Measurements from ENCODE around the gene OGFR. TPM values are rescaled to one million over a fixed set of nuclear protein-coding genes. Genes with fewer than 3 reads are reported as not detected.
"Not testable (repeated sequence)": the region's sequence is repeated elsewhere in the genome, so short reads cannot be mapped to it uniquely, and the experiment has no call there.

Gene OGFR
- total RNA-seq, 2 donors from 2014 or later, result 42.3 to 52.6 TPM

- no peak for ATAC-seq (replicated peaks)
- no peak overlapping the region for H3K4me3 Mint-ChIP-seq
- no peaks in the 10 kb centered on the region for H3K9me3 Mint-ChIP-seq
- no peaks in the 10 kb centered on the region for H3K4me1 Mint-ChIP-seq
- H3K27me3 Mint-ChIP-seq, result peaks cover 5% of the 10 kb centered on the region
- no peaks in the 10 kb centered on the region for H3K36me3 Mint-ChIP-seq (ENCODE audit: low read depth)
- H3K27ac Mint-ChIP-seq, result no peak overlapping the region
Observed at GRCh38 chr20:62835931-62836861, 31.6 kb downstream of the OGFR start.

GRCh38 chr20:62836967-62837490, 32.4 kb downstream of the OGFR start:
- H3K36me3 Mint-ChIP-seq (ENCODE audit: low read depth), result no peaks in the 10 kb centered on the region
- H3K27me3 Mint-ChIP-seq, result peaks cover 5% of the 10 kb centered on the region
- no peak for ATAC-seq (replicated peaks)
- H3K9me3 Mint-ChIP-seq, result no peaks in the 10 kb centered on the region
- no peaks in the 10 kb centered on the region for H3K4me1 Mint-ChIP-seq
- H3K4me3 Mint-ChIP-seq, result no peak overlapping the region
- H3K27ac Mint-ChIP-seq, result no peak overlapping the region

DNA sequence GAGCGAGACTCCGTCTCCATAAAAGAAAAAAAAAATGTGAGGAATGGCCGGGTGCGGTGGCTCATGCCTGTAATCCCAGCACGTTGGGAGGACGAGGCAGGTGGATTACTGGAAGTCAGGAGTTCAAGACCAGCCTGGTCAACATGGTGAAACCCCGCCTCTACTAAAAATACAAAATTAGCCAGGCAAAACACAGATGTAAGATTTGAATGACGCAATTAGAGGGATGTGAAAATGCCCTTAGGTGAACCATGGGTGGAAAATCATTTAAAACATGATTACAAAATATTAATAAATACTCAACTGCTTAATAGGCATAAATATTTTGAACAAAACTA, 33.1 kb downstream of the OGFR start:
- H3K4me1 Mint-ChIP-seq, result no peaks in the 10 kb centered on the region

GRCh38 chr20:62838128-62838891, 33.7 kb downstream of the OGFR start:
- Mint-ChIP-seq H3K4me3 (no peak overlapping the region), H3K36me3 (ENCODE audit: low read depth) (no peaks in the 10 kb centered on the region), H3K4me1 (no peaks in the 10 kb centered on the region)

More for the DNA sequence above, 33.1 kb downstream of the OGFR start:
- Mint-ChIP-seq H3K27ac (no peak overlapping the region), H3K9me3 (no peaks in the 10 kb centered on the region), H3K27me3 (peaks cover 5% of the 10 kb centered on the region), H3K36me3 (ENCODE audit: low read depth) (no peaks in the 10 kb centered on the region), H3K4me3 (no peak overlapping the region)
- ATAC-seq (replicated peaks), result no peak

DNA sequence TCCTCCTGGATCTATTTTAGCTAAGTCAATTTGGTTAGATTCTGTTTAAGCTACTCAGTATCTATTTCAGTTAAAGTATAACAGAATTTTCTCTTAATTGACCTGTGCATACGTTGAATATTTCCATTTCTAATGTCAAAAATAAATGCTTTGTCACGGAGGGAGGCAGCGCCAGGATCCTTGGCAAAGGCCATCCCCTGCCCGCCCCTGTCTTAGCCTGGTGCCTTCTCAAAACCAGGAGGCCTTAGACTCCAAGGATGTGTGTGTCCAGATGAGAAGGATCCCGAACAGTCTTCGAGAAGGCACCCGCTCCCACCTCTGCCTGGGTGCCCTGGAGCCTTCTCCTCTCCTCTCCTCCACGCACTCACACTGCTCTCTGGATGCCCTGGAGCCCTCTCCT, 34.6 kb downstream of the OGFR start:
- H3K27me3 Mint-ChIP-seq, result peaks cover 5% of the 10 kb centered on the region

More at GRCh38 chr20:62838128-62838891, 33.7 kb downstream of the OGFR start:
- Mint-ChIP-seq H3K9me3 (no peaks in the 10 kb centered on the region), H3K27ac (no peak overlapping the region), H3K27me3 (peaks cover 5% of the 10 kb centered on the region)
- ATAC-seq (replicated peaks), result peak; percentile 62

DNA sequence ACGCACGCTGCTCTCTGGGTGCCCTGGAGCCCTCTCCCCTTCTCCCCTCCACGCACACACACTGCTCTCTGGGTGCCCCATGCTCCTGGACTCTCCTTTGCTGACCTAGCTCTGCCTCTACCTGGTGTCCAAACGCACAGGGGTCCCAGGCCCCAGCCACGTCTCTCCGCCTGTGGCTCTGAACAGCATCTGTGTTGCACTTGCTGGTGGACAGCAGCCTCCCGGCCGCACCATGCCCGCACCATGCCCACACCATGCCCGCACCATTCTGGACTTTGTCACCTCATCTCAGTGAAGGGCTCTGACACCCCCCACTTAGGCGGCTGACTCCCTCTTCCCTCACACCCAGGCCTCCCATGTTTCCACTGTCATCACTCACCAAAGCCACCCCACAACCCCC, 35.2 kb downstream of the OGFR start:
- Mint-ChIP-seq H3K27ac (peak overlapping the region; percentile 52), H3K9me3 (no peaks in the 10 kb centered on the region), H3K4me1 (no peaks in the 10 kb centered on the region), H3K27me3 (peaks cover 5% of the 10 kb centered on the region), H3K36me3 (ENCODE audit: low read depth) (no peaks in the 10 kb centered on the region), H3K4me3 (no peak overlapping the region)
- no peak for ATAC-seq (replicated peaks)

More for the DNA sequence above, 34.6 kb downstream of the OGFR start:
- Mint-ChIP-seq H3K4me3 (no peak overlapping the region), H3K36me3 (ENCODE audit: low read depth) (no peaks in the 10 kb centered on the region), H3K9me3 (no peaks in the 10 kb centered on the region), H3K27ac (no peak overlapping the region), H3K4me1 (no peaks in the 10 kb centered on the region)
- ATAC-seq (replicated peaks), result no peak

DNA sequence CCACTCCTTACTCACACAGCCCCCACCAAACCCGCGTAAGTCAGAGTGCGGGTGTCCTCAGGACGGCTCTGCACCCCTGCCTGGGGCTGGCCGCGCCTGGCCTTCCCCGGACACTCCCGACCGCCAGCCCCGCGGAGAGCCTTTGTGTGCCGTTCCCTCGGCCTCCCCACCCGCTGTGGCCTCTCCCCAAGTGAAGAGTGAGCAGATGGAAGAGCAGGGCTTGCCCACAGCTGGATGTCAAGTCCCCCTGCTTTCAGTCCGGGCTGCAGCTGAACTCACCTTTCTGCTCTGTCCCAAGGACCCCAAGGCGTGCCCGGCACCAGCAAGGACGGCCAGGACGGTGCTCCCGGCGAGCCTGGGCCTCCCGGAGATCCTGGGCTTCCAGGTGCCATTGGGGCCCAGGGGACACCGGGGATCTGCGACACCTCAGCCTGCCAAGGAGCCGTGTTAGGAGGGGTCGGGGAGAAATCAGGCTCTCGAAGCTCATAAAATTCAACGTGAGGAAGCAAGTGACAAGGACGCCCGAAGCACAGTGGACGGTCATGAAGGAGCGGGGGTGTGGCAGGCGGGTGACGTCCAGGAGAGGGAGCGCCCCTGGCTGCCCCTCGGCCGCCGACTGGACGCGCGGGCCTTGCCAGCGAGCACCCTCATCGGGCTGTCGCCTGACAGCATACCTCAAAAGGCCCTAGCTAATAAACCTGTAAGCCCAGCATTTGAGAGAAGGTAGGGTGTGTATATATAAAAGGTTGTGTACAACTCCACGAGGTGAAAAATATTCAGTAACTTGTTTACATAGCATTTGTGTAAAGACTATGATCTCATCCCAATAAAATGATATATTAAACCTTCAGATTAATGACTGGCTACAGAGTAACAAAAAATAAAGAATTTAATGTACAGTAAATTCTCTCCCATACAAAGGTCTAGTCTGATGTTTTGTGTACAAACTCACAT, 35.9 kb downstream of the OGFR start:
- peaks cover 2% of the 10 kb centered on the region for H3K36me3 Mint-ChIP-seq (ENCODE audit: low read depth)
- peaks cover 2% of the 10 kb centered on the region for H3K27me3 Mint-ChIP-seq
- no peak overlapping the region for H3K27ac Mint-ChIP-seq
- no peaks in the 10 kb centered on the region for H3K9me3 Mint-ChIP-seq
- H3K4me1 Mint-ChIP-seq, result no peaks in the 10 kb centered on the region
- no peak for ATAC-seq (replicated peaks)
- H3K4me3 Mint-ChIP-seq, result no peak overlapping the region

GRCh38 chr20:62841705-62842212, 37.1 kb downstream of the OGFR start:
- no peaks in the 10 kb centered on the region for H3K9me3 Mint-ChIP-seq
- H3K27me3 Mint-ChIP-seq, result no peaks in the 10 kb centered on the region
- no peak for ATAC-seq (replicated peaks)
- no peaks in the 10 kb centered on the region for H3K4me1 Mint-ChIP-seq
- H3K27ac Mint-ChIP-seq, result no peak overlapping the region
- H3K36me3 Mint-ChIP-seq (ENCODE audit: low read depth), result peaks cover 13% of the 10 kb centered on the region
- H3K4me3 Mint-ChIP-seq, result no peak overlapping the region

DNA sequence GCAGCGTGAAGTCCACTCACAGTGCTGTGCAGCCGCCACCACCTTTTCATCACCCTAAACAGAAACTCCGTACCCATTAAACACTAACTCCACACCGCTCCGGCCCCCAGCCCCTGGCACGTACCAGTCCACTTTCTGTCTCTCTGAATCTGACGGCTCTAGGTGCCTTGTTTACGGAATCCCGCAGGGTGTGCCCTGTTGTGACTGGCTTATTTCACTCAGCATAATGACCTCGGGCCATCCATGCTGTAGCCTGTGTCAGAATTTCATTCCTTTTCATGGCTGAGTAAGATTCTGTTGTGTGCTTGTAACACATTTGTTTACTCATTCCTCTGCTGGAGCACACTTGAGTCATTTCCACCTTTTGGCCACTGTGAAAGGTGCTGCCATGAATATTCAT, 39.0 kb downstream of the OGFR start:
- H3K4me3 Mint-ChIP-seq, result no peak overlapping the region
- no peaks in the 10 kb centered on the region for H3K4me1 Mint-ChIP-seq
- H3K27me3 Mint-ChIP-seq, result no peaks in the 10 kb centered on the region
- peak; percentile 29 for ATAC-seq (replicated peaks)
- H3K36me3 Mint-ChIP-seq (ENCODE audit: low read depth), result peaks cover 19% of the 10 kb centered on the region
- no peaks in the 10 kb centered on the region for H3K9me3 Mint-ChIP-seq
- H3K27ac Mint-ChIP-seq, result no peak overlapping the region

GRCh38 chr20:62844182-62844581, 39.5 kb downstream of the OGFR start:
- Mint-ChIP-seq H3K4me1 (no peaks in the 10 kb centered on the region), H3K9me3 (no peaks in the 10 kb centered on the region), H3K27ac (no peak overlapping the region), H3K27me3 (no peaks in the 10 kb centered on the region), H3K4me3 (no peak overlapping the region), H3K36me3 (ENCODE audit: low read depth) (peaks cover 19% of the 10 kb centered on the region)
- ATAC-seq (replicated peaks), result no peak

DNA sequence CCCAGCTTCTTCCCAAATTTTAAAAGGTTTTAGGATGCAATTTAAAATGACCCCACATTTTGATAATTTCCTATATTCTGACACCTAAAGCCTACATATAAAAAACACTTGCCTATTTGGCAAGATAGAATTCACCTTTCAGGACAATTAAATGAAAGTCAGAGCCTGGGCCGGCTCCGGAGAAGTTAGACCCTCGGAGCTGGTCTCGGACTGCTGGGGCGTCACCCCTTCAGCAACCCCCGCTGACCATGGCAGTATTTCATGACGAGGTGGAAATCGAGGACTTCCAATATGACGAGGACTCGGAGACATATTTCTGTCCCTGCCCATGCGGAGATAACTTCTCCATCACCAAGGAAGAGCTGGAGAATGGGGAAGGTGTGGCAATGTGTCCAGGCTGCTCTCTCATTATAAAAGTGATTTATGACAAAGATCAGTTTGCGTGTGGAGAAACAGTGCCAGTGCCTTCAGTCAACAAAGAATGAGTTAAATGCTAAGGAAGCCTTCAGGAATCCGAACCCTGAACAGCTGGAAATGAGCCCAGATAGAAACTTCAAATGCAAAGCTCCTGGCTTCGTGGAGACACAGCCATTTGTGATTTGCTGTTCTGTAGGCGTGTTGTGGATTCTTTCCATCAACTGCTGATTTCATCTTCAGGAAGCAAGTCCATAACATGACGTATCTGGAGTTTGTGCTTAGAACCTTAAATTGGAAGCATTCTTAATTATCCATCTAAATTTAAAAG, 41.0 kb downstream of the OGFR start:
- H3K27ac Mint-ChIP-seq, result no peak overlapping the region
- H3K4me1 Mint-ChIP-seq, result no peaks in the 10 kb centered on the region
- H3K9me3 Mint-ChIP-seq, result no peaks in the 10 kb centered on the region
- peaks cover 19% of the 10 kb centered on the region for H3K36me3 Mint-ChIP-seq (ENCODE audit: low read depth)
- ATAC-seq (replicated peaks), result no peak
- no peak overlapping the region for H3K4me3 Mint-ChIP-seq
- H3K27me3 Mint-ChIP-seq, result no peaks in the 10 kb centered on the region

DNA sequence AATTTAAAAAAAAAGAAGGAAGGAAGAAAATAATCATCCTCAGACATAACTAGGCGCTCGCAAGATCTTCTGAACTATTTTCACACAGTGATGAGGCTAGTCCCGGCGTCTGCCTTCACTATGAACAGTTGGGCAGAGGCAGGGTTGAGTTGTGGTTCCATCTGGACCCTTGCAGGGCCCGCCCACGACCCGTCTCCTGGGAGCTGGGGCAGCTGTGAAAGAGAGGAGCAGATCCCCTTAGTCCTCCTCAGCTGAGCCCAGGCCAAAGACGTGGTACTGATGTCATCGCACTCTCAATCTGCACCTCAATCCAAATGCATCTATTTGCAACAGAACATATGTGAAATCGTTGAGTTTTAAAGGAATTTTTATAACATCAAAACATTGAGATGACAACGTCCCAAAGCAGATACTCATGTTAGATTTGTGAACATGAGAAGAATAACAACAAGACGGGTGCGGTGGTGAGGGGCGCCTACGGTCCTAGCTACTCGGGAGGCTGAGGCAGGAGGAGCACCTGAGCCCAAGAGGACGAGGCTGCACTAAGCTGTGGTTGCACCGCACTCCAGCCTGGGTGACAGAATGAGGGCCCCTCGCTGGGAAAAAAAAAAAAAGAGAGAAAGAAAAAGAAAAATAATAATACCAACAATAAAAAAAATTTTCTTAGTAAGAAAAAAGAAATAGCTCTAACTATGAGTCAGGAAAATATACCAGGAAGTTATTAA, 41.7 kb downstream of the OGFR start:
- no peak for ATAC-seq (replicated peaks)
- Mint-ChIP-seq H3K27me3 (no peaks in the 10 kb centered on the region), H3K9me3 (no peaks in the 10 kb centered on the region), H3K27ac (no peak overlapping the region), H3K4me3 (no peak overlapping the region), H3K4me1 (no peaks in the 10 kb centered on the region), H3K36me3 (ENCODE audit: low read depth) (peaks cover 19% of the 10 kb centered on the region)

GRCh38 chr20:62848917-62849316, 44.3 kb downstream of the OGFR start:
- H3K36me3 Mint-ChIP-seq (ENCODE audit: low read depth), result peaks cover 30% of the 10 kb centered on the region
- H3K4me3 Mint-ChIP-seq; ATAC-seq (replicated peaks); H3K27me3 Mint-ChIP-seq; H3K4me1 Mint-ChIP-seq; H3K27ac Mint-ChIP-seq; H3K9me3 Mint-ChIP-seq: not testable (repeated sequence)

Data from activated T-helper 17 cell treated with anti-CD3 and anti-CD28 coated beads, Interleukin-2, amount 50 U/mL, for 72 hours (primary cell).